A673 (cell line): ENCODE results near the gene TRIP4.

ENCODE experiments used
- CTCF ChIP-seq: fragments of 300-800, 200-600 bp; sonication (generic); conservative IDR thresholded peaks from 2 replicates; pipeline ENCODE4 v1.5.1; 2017; ENCODE audit warnings: low read depth, mild to moderate bottlenecking, antibody characterized with exemption, low read length, moderate library complexity, mixed read lengths
- EZH2 ChIP-seq: fragments of 200-600 bp; sonication (generic); IDR thresholded peaks from 2 replicates; pipeline ENCODE4 v1.6.1; 2017; ENCODE audit warnings: borderline replicate concordance, low read depth, mild to moderate bottlenecking, mixed read lengths, antibody characterized with exemption, low read length; ENCODE audit not compliant: poor library complexity, severe bottlenecking

GRCh38 chr15:64396789-64397188, 9.2 kb downstream of the TRIP4 start:
- TF ChIP-seq CTCF (no peak), EZH2 (no peak)
